AG04449 (cell line): ENCODE results near the gene RBPJ.

Experiments used
- CTCF ChIA-PET: fragments of 350-600 bp; formaldehyde crosslinking; extraction: SDS; loops from one replicate; lab custom pipeline; 2021; ENCODE audit warnings: antibody characterized with exemption; lab: Yijun Ruan, JAX
- POLR2A ChIA-PET: fragments of 400-600, 350-600 bp; formaldehyde crosslinking; extraction: SDS; loops from one replicate; lab custom pipeline; 2020; ENCODE audit warnings: antibody characterized with exemption, inconsistent platforms; lab: Yijun Ruan, JAX
- DNase-seq: peaks from one replicate; pipeline ENCODE4 v3.0.0-alpha.2; 2010; ENCODE audit warnings: low read depth, low spot score
- H3K4me3 ChIP-seq: 2 replicates; pipeline ENCODE4 v1.5.1; 2011; ENCODE audit warnings: low read depth, mild to moderate bottlenecking, control low read depth, low read length
- TF ChIP-seq, protein P1 (sequence below): IDR thresholded peaks from one replicate; pipeline ENCODE4 v1.5.1; 2011; ENCODE audit warnings: mild to moderate bottlenecking, moderate library complexity, low read length, control low read depth, inconsistent platforms; ENCODE audit not compliant: insufficient read depth; ENCODE audit errors: missing control alignments

RBPJ gene

GRCh38 chr4:26473893-26474292 lies 153.1 kb downstream of the RBPJ start:
- DNase-seq, result no peak
- TF ChIP-seq, protein P1, sequence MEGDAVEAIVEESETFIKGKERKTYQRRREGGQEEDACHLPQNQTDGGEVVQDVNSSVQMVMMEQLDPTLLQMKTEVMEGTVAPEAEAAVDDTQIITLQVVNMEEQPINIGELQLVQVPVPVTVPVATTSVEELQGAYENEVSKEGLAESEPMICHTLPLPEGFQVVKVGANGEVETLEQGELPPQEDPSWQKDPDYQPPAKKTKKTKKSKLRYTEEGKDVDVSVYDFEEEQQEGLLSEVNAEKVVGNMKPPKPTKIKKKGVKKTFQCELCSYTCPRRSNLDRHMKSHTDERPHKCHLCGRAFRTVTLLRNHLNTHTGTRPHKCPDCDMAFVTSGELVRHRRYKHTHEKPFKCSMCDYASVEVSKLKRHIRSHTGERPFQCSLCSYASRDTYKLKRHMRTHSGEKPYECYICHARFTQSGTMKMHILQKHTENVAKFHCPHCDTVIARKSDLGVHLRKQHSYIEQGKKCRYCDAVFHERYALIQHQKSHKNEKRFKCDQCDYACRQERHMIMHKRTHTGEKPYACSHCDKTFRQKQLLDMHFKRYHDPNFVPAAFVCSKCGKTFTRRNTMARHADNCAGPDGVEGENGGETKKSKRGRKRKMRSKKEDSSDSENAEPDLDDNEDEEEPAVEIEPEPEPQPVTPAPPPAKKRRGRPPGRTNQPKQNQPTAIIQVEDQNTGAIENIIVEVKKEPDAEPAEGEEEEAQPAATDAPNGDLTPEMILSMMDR, result no peak
- POLR2A ChIA-PET, result no interaction called here
- CTCF ChIA-PET, result interaction anchor here (1.7 to 2.4 kb wide), 3 partner anchors 11 to 246 kb away, joined by 7 to 13 read pairs (median 13); no protein-coding TSS in a partner anchor
- no peak overlapping the region for H3K4me3 ChIP-seq

GRCh38 chr4:26474551-26474950 lies 153.7 kb downstream of the RBPJ start:
- TF ChIP-seq, protein P1, result no peak
- POLR2A ChIA-PET, result no interaction called here
- DNase-seq, result no peak
- no peak overlapping the region for H3K4me3 ChIP-seq
- CTCF ChIA-PET, result interaction anchor here (0.7 to 2.4 kb wide), 3 partner anchors 9 to 15 kb away, joined by 4 to 13 read pairs (median 13); no protein-coding TSS in a partner anchor

DNA sequence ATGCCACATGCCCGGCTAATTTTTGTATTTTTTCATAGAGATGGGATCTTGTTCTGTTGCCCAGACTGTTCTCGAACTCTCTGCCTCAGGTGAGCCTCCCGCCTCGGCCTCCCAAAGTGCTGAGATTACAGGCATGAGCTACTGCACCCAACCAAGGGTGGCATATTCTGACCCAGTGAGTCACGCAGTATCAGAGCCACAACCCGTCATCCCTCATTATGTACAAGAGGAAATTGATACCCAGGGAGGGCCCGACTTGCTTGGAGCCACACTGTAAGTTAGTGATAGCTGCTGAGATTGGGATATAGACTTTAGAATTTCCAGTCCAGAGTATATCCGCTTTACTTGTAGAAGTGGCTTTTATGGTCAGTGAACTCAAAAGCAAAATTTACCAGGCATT lies 154.9 kb downstream of the RBPJ start:
- TF ChIP-seq, protein P1, result no peak
- ChIA-PET POLR2A (no interaction called here), CTCF (interaction anchor here (0.9 kb wide), 1 partner anchor 17 kb away, joined by 4 read pairs; no protein-coding TSS in a partner anchor)

DNA sequence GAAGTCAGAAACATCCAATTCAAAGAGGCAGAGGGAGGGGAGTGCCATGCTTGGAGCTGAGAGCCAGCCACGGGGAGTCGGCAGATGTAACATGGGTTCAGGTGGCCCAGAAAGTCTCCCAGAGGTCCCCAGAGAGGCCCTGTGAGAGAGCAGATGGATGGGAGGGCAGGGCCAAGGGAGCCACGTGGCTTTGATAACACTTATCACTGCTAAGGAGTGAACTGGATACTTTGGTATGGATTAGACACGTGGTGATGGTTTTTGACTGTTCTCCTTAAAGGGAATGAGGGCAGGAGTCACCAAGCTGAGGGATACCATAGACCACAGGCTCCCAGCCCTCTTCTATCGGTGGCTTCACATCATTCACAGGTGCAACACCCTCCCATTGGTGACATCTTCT lies 155.7 kb downstream of the RBPJ start:
- no peak for DNase-seq
- TF ChIP-seq, protein P1, result no peak
- POLR2A ChIA-PET, result no interaction called here
- CTCF ChIA-PET, result interaction anchor here (0.8 kb wide), 1 partner anchor 183 kb away, joined by 3 read pairs; no protein-coding TSS in a partner anchor
- no peak overlapping the region for H3K4me3 ChIP-seq

More for the DNA sequence above, 154.9 kb downstream of the RBPJ start:
- DNase-seq, result no peak
- H3K4me3 ChIP-seq, result no peak overlapping the region

- ChIA-PET CTCF (interaction anchor here (0.9 to 1.1 kb wide), 2 partner anchors 18 to 242 kb away, joined by 3 to 4 read pairs; no protein-coding TSS in a partner anchor), POLR2A (no interaction called here)
- H3K4me3 ChIP-seq, result no peak overlapping the region
- TF ChIP-seq, protein P1, result no peak
- DNase-seq, result no peak
These were observed 157.5 kb downstream of the RBPJ start for GRCh38 chr4:26478330-26478729.

DNA sequence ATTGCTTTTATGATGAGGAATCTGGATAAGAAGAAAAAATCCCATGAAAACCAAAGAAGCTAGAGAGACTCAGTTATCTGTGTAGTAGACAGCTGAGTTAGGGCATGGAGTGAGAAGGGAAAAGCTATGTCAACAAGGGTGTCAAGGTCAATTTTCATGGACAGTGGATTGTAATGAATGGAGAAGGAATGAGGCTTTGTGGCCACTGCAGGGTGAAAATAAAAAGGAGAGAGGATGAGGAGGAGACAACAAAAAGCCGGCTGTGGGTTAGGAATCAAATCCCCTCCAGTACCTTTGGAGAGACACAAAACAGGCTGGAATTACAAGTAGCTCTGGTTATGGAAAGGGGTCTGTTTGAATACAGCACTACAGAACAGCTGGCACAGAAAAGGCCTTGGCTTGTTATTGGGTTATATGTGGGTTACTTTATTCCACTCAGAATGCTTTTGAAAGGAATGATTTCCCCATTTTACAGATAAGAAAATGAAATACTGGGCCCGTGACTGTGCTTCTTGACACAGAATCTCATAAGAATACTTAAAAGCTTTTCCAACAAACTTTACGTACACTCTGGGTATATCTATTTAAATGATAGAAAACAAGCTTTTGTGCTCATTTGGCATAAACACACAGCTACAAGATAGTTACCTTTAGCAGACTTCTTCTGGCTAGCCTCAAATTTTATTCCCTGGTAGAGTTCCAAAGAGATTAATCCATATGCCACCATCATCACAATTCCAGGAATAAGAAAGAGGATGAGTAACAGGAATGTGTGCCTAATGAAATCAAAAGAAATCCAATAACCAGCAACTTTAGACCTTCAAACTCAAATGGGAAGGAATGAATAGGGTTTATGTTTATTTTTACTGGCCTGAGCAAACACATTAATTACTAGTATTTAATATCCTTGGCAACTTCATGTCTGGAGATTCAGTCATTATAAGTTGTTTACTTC lies 162.0 kb downstream of the RBPJ start:
- TF ChIP-seq, protein P1, result no peak
- ChIA-PET CTCF (interaction anchor here (1.2 to 3.8 kb wide), 4 partner anchors 8 to 236 kb away, joined by 3 to 19 read pairs (median 4); no protein-coding TSS in a partner anchor), POLR2A (interaction anchor here (0.7 to 1.2 kb wide), 2 partner anchors 23 to 86 kb away, joined by 3 read pairs; no protein-coding TSS in a partner anchor)
- H3K4me3 ChIP-seq, result no peak overlapping the region
- DNase-seq, result no peak
